Transverse colon (tissue), 4 donors: ENCODE measurements around the gene MS4A18. TPM values are rescaled to one million over a fixed set of nuclear protein-coding genes. Genes with fewer than 3 reads are reported as not detected.
A peak's percentile ranks its signal among the peaks of the same experiment; 100 is the strongest.
"Not testable (repeated sequence)": the region's sequence is repeated elsewhere in the genome, so short reads cannot be mapped to it uniquely, and the experiment has no call there.

ENCODE experiments used
- DNase-seq: peaks from one replicate; pipeline ENCODE4 v3.0.0-alpha.2; 2019
- H3K27ac ChIP-seq, 4 donors: fragments of 200-600 bp; sonication (generic); 2 replicates each; pipeline ENCODE4 v1.5.1; 2016 to 2018; ENCODE audit warnings: inconsistent platforms in 4 of 4
- H3K27me3 ChIP-seq: fragments of 200-600 bp; sonication (generic); 2 replicates; pipeline ENCODE4 v1.5.1; 2017; ENCODE audit warnings: inconsistent platforms
- H3K36me3 ChIP-seq, 4 donors: fragments of 200-600 bp; sonication (generic); 2 replicates each; pipeline ENCODE4 v1.5.1; 2017 to 2019; ENCODE audit warnings: inconsistent platforms in 4 of 4
- H3K4me1 ChIP-seq, 4 donors: fragments of 200-600 bp; sonication (generic); 2 replicates each; pipeline ENCODE4 v1.5.1; 2017 to 2020; ENCODE audit warnings: inconsistent platforms in 4 of 4
- H3K4me3 ChIP-seq, 4 donors: fragments of 200-600 bp; sonication (generic); 1 replicate in 1 of 4; 2 replicates in 3 of 4; pipeline versions ENCODE4 v1.5.1 to v1.6.1; 2017 to 2019; ENCODE audit warnings: inconsistent platforms in 4 of 4
- H3K9me3 ChIP-seq, 2 donors: fragments of 200-600 bp; sonication (generic); 2 replicates each; pipeline ENCODE4 v1.5.1; 2017 to 2019; ENCODE audit warnings: inconsistent platforms in 2 of 2
- EP300 ChIP-seq: sonication (generic); formaldehyde crosslinking; IDR thresholded peaks from one replicate; pipeline ENCODE4 v1.6.1; 2017; ENCODE audit warnings: antibody characterized with exemption, low read depth
- POLR2A ChIP-seq: fragments of 450-650 bp; IDR thresholded peaks from one replicate; pipeline ENCODE4 v1.6.1; 2016; ENCODE audit warnings: antibody characterized with exemption, mild to moderate bottlenecking, moderate library complexity
- POLR2AphosphoS5 ChIP-seq, 3 donors: sonication (generic); formaldehyde crosslinking; IDR thresholded peaks; one replicate each; pipeline ENCODE4 v1.6.1; 2016; ENCODE audit warnings: antibody characterized with exemption in 3 of 3
- WGBS, 2 donors: methylation state at CpG; one replicate each; pipeline ENCODE4 v1.1.5; 2018; ENCODE audit warnings: low coverage in 1 of 2; 5-methylcytosine and 5-hydroxymethylcytosine counted together
- in situ Hi-C, 4 donors: fragments of 200-750 bp; cut with MboI; loops; one replicate each; pipeline versions ENCODE4 v1.15.0 to v1.15.1; 2017; ENCODE audit warnings: low sequenced_read_pairs in 3 of 4, low pct_ligation_motif_present in 1 of 4, low pct_unique_long_range_greater_than_20kb in 1 of 4
- intact Hi-C: fragments of 100-400 bp; cut with DNase I; formaldehyde crosslinking; loops from one replicate; pipeline ENCODE4 v1.15.1; 2023; ENCODE audit warnings: low total_unique reads
- total RNA-seq, 4 donors: library from RNA; depleted of rRNA; stranded (reverse); fragments of >200 nt; gene quantifications; one replicate each; pipeline ENCODE4 v1.1.0, GENCODE V29; 2016
- TF ChIP-seq, protein P1 (sequence below), 5 experiments: fragments of 200-600 bp in 3 of 5; fragments of 450-650 bp in 2 of 5; sonication (generic) in 3 of 5; IDR thresholded peaks; 1 replicate in 2 of 5; 2 replicates in 3 of 5; pipeline ENCODE4 v1.5.1; 2016 to 2017; ENCODE audit warnings: antibody characterized with exemption in 5 of 5, inconsistent platforms in 3 of 5, mild to moderate bottlenecking in 2 of 5, moderate library complexity in 1 of 5

Gene MS4A18
- total RNA-seq, 4 donors from 2014 or later = not detected

GRCh38 chr11:60756307-60757032 lies 31.9 kb downstream of the MS4A18 start, which contains the start of gene MS4A15:
MS4A15 (plus strand) TSS chr11:60756867; CDS start chr11:60763734, 6,867 bp downstream.
- Histone ChIP-seq H3K4me3 (no peak within 1 kb of the TSS), H3K9me3 (no peaks in the 10 kb centered on the region), H3K27ac (no peak within 1 kb of the TSS), H3K27me3 (peaks cover 8% of the 10 kb centered on the region), H3K4me1 (no peaks in the 10 kb centered on the region), H3K36me3 (no peaks in the 10 kb centered on the region)
- intact Hi-C loops (no loop called here), in situ Hi-C loops (no loop called here)
- TF ChIP-seq, protein P1, sequence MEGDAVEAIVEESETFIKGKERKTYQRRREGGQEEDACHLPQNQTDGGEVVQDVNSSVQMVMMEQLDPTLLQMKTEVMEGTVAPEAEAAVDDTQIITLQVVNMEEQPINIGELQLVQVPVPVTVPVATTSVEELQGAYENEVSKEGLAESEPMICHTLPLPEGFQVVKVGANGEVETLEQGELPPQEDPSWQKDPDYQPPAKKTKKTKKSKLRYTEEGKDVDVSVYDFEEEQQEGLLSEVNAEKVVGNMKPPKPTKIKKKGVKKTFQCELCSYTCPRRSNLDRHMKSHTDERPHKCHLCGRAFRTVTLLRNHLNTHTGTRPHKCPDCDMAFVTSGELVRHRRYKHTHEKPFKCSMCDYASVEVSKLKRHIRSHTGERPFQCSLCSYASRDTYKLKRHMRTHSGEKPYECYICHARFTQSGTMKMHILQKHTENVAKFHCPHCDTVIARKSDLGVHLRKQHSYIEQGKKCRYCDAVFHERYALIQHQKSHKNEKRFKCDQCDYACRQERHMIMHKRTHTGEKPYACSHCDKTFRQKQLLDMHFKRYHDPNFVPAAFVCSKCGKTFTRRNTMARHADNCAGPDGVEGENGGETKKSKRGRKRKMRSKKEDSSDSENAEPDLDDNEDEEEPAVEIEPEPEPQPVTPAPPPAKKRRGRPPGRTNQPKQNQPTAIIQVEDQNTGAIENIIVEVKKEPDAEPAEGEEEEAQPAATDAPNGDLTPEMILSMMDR (IDR thresholded peaks at IDR 0.05) = peak; percentile 33 to 54 (median 52)
- TF ChIP-seq POLR2A (no peak), EP300 (no peak), POLR2AphosphoS5 (IDR thresholded peaks at IDR 0.05) (no peak)
- WGBS, 2 donors = 39 to 52% methylated on average over 6 to 14 of the region's 14 CpGs
- no peak for DNase-seq

DNA sequence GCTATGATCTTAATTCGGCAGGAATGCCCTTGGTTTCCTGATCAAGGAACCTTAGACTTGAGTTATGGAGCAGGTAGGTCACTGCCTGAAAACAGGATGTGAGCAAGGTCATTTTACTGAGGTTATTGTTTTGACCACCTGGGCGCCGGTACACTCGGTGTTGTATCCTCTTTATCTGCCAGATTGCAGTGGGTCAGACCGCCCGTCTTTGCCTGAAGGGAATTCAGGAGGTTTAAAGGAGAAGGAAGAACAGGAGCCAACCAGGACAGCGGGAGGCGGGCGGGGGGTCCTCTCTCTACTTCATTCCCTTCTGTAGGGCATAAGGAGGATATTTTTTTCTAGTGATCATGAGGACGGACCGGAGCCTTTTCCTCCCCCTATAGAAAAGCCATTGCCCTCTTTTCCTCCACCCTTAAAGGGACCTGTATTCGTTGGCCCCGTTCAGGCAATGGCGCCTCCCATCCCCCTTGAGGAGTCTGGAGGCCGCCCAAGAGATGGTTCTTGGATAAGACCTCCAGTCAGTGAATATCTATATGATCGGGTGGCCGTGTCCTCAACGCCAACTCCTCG lies 32.8 kb downstream of the MS4A18 start:
- intact Hi-C loops = no loop called here
- H3K36me3 ChIP-seq = no peaks in the 10 kb centered on the region
- TF ChIP-seq POLR2AphosphoS5 (IDR thresholded peaks at IDR 0.05) = no peak
- TF ChIP-seq, protein P1 (IDR thresholded peaks at IDR 0.05) = no peak
- no peak for DNase-seq
- H3K27me3 ChIP-seq = peaks cover 5% of the 10 kb centered on the region
- H3K4me3 ChIP-seq = no peak overlapping the region
- WGBS, 2 donors = 90 to 94% methylated on average over 11 to 19 of the region's 19 CpGs
- no peaks in the 10 kb centered on the region for H3K4me1 ChIP-seq
- in situ Hi-C loops = no loop called here
- no peak overlapping the region for H3K27ac ChIP-seq
- no peaks in the 10 kb centered on the region for H3K9me3 ChIP-seq

GRCh38 chr11:60758671-60759070 lies 34.2 kb downstream of the MS4A18 start:
- H3K4me1 ChIP-seq, H3K9me3 ChIP-seq, intact Hi-C loops, H3K36me3 ChIP-seq, in situ Hi-C loops, H3K27ac ChIP-seq, H3K4me3 ChIP-seq, DNase-seq, H3K27me3 ChIP-seq: not testable (repeated sequence)
- WGBS, 2 donors = 91 to 96% methylated on average over 4 of the region's 4 CpGs

- H3K4me3 ChIP-seq, H3K9me3 ChIP-seq, H3K36me3 ChIP-seq, H3K27me3 ChIP-seq, in situ Hi-C loops, H3K27ac ChIP-seq, DNase-seq, H3K4me1 ChIP-seq, intact Hi-C loops: not testable (repeated sequence)
- WGBS, 2 donors = 77 to 82% methylated on average over 9 to 22 of the region's 22 CpGs
Measured at GRCh38 chr11:60759438-60760225, 35.1 kb downstream of the MS4A18 start.

DNA sequence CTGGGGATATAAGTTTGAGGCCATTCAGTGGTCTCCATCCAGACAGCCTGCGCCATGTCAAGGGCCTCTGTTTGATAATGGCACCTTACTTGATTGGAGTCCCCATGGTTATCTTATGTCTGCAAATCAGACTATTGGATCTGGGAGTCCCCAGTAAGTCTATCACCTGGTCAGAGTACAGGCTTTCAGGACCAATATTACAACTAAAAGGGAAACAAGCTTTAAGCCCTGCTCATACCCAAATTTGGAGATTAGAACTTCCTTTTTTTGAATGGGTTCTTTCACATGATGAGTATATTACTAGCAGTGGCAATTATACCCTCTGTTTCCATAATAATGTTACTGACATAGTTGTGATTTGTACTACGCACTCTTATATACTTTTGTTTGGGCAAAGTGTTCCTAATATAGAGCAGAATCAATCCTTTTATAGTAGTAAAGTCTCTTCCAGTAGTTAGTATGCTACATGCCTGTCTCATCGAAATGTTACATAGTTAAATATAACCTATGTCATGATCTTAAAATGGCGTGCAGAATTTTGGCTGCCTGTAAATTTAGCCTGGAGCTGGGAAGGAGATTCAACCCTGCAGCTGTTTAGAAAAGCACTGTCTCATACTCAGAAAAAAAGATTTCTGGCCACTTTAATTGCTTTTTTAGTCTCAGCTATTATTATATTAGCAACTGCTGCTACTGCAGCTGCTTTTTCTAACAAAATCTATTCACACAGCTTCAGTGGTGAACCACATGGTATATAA lies 37.1 kb downstream of the MS4A18 start:
- TF ChIP-seq, protein P1 (IDR thresholded peaks at IDR 0.05) = no peak
- TF ChIP-seq EP300 (no peak), POLR2A (no peak), POLR2AphosphoS5 (IDR thresholded peaks at IDR 0.05) (no peak)
- H3K27me3 ChIP-seq = no peaks in the 10 kb centered on the region
- no peaks in the 10 kb centered on the region for H3K4me1 ChIP-seq
- WGBS, 2 donors = 63 to 100% methylated on average over 1 to 4 of the region's 4 CpGs
- H3K9me3 ChIP-seq = no peaks in the 10 kb centered on the region
- in situ Hi-C loops (no loop called here), intact Hi-C loops (no loop called here)
- H3K36me3 ChIP-seq = no peaks in the 10 kb centered on the region
- no peak overlapping the region for H3K27ac ChIP-seq
- DNase-seq = no peak
- no peak overlapping the region for H3K4me3 ChIP-seq
